GM21717 (cell line): Measurements from ENCODE around the gene PEX14.
"Not testable (repeated sequence)": the region's sequence is repeated elsewhere in the genome, so short reads cannot be mapped to it uniquely, and the experiment has no call there.

Experiments
- ATAC-seq: cut with Tn5 transposase; IDR thresholded peaks from one replicate; pipeline ENCODE4 v1.9.1; 2021; ENCODE audit warnings: mild to moderate bottlenecking, moderate library complexity; ENCODE audit not compliant: unreplicated experiment

PEX14 gene

GRCh38 chr1:10494418-10494753, 19.6 kb downstream of the PEX14 start:
- no peak for ATAC-seq

DNA sequence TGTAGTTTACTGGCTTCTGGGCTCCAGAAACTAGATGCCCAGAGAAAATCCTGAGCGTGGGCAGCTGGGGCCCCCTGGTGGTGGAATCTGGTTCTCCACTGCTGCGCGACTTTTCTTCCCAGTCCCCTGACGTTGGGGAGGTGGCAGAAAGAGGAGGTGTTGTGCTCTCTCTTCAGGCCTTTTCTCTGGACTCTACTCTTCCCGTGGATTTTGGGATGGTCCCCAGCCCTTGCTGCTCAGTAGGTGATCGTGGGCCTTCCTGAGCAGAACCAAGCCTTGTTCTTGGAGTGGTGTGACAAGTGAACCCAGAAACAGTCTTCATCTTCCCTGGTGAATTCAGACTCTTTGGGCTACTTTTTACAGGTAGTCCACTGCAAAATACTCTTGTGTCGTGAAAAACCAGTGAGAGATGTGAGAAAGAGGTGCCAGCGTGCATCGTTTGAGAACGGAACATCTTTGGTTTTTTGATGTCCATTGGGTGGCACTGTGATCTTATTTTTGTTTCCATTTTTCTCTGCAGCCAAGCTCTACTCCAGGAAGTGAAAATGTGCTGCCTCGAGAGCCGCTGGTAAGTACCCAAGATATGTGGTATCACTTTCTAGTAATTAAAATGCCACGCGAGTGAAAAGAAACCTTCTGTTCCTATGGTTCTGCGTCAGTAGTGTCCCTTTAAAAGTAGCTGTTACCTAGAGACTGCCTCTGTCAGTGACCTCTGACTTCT, 20.2 kb downstream of the PEX14 start:
- ATAC-seq = peak; percentile 73

- ATAC-seq = no peak
Observed at GRCh38 chr1:10495475-10495817, 20.7 kb downstream of the PEX14 start.

DNA sequence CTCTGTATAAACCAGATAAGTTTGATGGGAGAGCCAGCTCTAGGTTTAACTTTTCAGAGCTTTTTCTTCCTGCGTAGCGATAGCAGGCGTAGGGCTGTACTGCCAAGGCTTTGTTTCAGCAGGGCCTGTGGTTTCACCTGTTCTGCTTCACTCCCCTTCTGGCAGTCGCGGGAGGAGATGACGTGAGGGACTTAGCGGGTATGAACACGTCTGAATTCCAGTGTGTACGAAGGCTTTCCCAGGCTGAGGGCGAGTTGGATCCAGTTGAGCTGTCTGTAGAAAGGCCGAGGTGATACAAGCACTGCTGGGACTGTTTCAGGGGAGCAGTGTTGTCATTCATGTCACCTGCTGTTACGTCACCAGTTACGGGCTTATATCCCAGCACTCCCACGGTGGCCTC, 21.2 kb downstream of the PEX14 start:
- no peak for ATAC-seq

GRCh38 chr1:10497109-10497508, 22.4 kb downstream of the PEX14 start:
- no peak for ATAC-seq

GRCh38 chr1:10498231-10498630, 23.5 kb downstream of the PEX14 start:
- ATAC-seq = no peak

- ATAC-seq = no peak
Observed at GRCh38 chr1:10502206-10502605, 27.5 kb downstream of the PEX14 start.

DNA sequence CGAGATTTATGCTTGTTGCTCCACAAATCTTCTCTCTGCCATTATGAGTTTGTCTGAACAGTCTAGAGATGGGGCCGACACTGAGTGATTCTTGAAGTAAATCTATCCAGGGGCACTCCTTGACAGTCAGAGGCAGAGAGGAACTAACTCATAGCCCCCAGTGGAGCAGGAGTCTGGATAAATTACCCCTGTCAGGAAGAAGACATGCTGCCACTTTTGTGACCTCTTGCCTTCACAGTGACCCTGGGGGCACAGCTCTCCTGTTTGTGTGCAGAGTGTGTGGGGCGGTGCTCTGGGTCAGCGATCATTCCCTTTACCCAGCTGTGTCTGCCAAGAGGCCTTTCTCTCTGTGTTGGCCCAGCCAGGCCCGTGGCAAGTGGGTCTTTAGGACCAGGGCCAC, 29.5 kb downstream of the PEX14 start:
- no peak for ATAC-seq

DNA sequence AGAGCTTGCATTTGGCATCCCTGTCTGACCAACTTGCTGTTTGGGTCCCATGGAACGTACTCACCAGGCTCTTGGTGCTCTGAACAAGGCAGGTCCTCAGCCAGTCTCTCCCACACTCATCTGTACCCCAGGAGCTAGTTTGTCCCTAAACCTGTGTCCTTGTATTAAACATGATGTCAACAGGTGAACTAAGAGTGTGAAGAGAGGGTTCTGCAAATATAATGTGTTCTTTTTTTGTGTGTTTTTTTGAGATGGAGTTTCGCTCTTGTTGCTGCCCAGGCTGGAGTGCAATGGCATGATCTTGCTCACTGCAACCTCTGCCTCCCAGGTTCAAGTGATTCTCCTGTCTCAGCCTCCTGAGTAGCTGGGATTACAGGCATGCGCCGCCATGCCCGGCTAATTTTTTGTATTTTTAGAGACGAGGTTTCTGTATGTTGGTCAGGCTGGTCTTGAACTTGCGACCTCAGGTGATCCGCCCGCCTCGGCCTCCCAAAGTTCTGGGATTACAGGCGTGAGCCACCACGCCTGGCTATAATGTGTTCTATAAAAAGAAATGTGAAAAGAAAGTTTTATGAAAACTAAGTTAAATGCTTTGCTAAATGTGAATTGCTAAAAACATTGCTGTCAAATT, 31.4 kb downstream of the PEX14 start:
- ATAC-seq = not testable (repeated sequence)

DNA sequence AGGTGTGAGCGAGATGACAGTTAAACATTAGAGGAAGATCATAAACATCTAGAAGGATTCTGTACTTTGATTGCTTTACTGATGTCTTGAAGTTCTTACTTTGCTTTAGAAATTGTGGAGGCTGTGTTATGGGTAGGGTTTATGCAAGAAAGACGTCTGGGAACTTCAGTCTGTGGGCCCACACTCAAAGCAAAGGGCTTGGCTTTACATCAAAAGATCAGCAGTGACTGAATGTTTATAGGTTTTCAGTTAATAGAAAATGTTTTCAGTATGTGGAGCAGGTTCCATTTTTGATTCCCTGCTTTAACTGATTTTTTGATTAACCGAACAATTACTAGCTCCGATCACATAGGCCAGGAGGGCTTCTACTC, 31.9 kb downstream of the PEX14 start:
- no peak for ATAC-seq

DNA sequence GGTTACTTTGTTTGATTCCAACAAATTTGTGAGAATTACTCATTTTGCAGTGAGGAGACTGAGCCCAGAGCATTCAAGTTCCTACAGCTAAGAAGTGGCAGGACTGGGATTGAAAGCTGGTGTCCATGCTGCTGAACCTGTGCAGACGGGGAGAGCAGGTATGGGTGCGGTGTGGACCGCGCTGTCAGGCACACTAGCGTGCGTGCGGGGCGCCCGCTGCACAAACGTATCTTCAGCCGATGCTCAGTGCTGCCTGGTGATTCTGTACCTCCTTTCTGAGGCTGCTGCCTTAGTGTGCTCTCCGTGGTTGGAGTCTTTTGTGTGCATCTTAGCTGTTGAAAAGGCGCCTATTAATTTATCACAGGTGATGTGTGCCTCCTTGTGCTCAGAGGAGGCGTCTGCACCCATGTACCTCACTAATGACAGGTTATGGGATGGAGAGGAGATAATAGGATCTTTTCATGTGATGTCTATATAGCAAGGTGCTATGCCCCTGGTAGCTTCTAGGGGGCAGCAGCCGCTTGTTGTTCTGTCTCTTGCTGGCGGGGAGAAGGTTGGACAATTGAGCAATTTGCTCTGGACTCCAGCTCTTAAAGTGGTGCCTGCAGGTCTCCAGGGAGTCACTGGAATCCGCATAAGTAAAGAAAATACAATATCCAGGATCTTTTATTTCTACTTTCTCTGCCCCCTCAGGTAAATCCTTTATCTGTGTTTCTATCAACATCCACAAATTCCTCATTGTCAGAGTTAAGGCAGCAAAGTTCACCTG, 32.5 kb downstream of the PEX14 start:
- no peak for ATAC-seq

- ATAC-seq = no peak
Observed at GRCh38 chr1:10508511-10508951, 33.8 kb downstream of the PEX14 start.

- no peak for ATAC-seq
Observed at GRCh38 chr1:10509809-10510509, 35.2 kb downstream of the PEX14 start.

- ATAC-seq = peak; percentile 85
Observed at GRCh38 chr1:10510520-10511493, 36.1 kb downstream of the PEX14 start.

GRCh38 chr1:10511494-10511885, 36.7 kb downstream of the PEX14 start:
- ATAC-seq = no peak

- no peak for ATAC-seq
Observed at GRCh38 chr1:10513199-10513598, 38.4 kb downstream of the PEX14 start.

DNA sequence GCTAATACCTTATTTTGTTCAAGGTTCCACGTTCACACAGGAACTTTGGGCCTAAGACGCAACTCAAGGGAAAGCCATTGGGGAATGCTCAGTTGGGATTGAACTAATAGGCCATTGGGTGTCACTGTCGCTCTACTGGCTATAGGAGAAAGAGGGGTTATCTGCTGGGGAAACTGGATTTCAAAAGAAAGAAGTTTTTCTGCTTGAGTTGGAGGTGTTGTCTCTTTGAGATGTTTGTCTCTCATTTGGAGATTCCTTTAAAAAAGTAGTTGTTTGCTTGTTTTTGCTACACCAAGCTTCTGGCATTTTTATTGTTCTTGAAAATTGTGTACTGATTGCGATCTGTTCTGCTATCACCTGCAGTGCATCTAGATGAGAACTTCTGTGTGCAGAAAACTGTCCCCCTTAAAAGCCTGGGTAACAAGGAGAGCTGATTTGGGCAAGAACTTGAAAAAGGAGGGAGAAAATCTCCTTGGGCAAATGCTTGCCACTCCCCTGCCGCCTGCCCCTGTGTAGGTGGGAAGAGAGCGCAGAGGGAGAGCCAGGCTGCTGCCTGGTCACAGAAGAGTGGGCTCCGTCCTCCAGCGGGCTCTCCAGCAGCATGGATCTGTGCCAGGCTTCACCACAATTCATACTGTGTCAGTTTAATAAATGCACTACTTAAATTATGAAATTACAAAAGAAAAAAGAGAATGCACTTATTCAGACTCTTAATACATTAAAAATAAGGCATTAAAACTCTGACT, 39.9 kb downstream of the PEX14 start:
- no peak for ATAC-seq

DNA sequence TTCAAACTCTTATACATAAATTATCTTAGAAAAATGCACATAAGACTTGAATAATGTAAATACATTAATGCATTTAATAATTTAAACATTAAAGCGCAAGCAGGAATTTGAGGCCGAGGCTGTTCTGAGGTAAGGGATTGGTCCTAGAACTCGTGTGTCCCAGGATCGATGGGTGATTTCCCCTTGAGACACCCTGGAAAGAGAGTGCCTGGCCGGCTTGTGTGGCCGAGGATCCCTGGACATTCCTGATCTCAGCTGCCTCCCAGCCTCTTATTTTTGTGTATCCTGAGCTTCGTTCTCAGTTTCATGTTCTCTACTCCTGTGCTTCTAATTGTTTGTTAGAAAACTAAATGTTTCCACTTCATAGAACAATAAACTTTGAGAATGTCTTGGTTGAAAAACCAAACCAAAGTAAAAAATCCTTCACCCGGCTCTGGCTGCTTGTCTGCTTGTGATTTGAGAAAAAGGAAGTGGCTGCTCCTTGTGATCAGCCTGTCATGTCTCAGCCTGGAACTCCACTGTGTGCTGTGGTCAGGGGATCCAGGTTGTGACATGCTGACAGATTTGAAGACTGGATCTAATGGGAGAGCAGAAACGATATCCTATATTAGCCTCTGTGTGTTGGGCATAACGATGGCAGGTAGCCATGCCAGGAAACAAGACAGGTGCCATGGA, 40.7 kb downstream of the PEX14 start:
- ATAC-seq = no peak
